Activated naive CD4-positive, alpha-beta T cell treated with anti-CD3 and anti-CD28 coated beads, Interleukin-2, amount 10 ng/mL, durations not matched to agents 7 days and 5 days (primary cell): Measurements from ENCODE around the gene FSIP1.

Experiments
- CTCF ChIA-PET: fragments of 350-600 bp; sonication (Branson Sonifier 250); formaldehyde crosslinking; loops from one replicate; lab custom pipeline; 2021; ENCODE audit warnings: antibody characterized with exemption; lab: Charles Lee
- DNase-seq: peaks from one replicate; pipeline ENCODE4 v3.0.0-alpha.2; 2020
- H3K27ac Mint-ChIP-seq: one replicate; pipeline ENCODE4 v1.8.0; 2021; ENCODE audit warnings: mild to moderate bottlenecking, moderate library complexity, mixed read lengths
- H3K27me3 Mint-ChIP-seq: one replicate; pipeline ENCODE4 v1.8.0; 2021; ENCODE audit warnings: mild to moderate bottlenecking, mixed read lengths
- H3K36me3 Mint-ChIP-seq: one replicate; pipeline ENCODE4 v1.8.0; 2021; ENCODE audit warnings: mixed read lengths
- H3K4me1 Mint-ChIP-seq: one replicate; pipeline ENCODE4 v1.8.0; 2021; ENCODE audit warnings: mixed read lengths
- H3K4me3 Mint-ChIP-seq: one replicate; pipeline ENCODE4 v1.8.0; 2021; ENCODE audit warnings: mild to moderate bottlenecking, moderate library complexity, mixed read lengths
- H3K9me3 Mint-ChIP-seq: one replicate; pipeline ENCODE4 v1.8.0; 2021; ENCODE audit warnings: mixed read lengths

The FSIP1 gene

DNA sequence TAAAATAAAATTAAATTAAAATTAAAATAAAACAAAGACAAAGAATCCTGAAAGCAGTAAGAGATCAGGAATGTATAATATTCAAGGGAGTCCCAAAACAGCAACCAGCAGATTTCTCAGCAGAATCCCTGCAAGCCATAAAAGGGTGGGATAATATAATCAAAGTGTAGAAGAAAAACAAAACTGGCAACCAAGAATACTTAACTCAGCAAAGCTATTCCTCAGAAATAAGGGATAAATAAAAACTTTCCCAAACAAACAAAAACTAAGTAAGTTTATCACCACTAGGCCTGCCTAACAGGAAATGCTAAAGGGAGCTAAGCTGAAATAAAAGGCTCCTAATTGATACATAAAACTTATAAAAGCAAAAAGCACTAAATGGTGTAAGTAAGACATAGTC is 172.0 kb downstream of the FSIP1 start:
- CTCF ChIA-PET: no interaction called here
- H3K9me3 Mint-ChIP-seq: peaks cover 8% of the 10 kb centered on the region
- H3K27me3 Mint-ChIP-seq: peaks cover 24% of the 10 kb centered on the region
- no peak overlapping the region for H3K27ac Mint-ChIP-seq
- peaks cover 9% of the 10 kb centered on the region for H3K4me1 Mint-ChIP-seq
- H3K4me3 Mint-ChIP-seq: no peak overlapping the region
- no peak for DNase-seq
- H3K36me3 Mint-ChIP-seq: peaks cover 6% of the 10 kb centered on the region

DNA sequence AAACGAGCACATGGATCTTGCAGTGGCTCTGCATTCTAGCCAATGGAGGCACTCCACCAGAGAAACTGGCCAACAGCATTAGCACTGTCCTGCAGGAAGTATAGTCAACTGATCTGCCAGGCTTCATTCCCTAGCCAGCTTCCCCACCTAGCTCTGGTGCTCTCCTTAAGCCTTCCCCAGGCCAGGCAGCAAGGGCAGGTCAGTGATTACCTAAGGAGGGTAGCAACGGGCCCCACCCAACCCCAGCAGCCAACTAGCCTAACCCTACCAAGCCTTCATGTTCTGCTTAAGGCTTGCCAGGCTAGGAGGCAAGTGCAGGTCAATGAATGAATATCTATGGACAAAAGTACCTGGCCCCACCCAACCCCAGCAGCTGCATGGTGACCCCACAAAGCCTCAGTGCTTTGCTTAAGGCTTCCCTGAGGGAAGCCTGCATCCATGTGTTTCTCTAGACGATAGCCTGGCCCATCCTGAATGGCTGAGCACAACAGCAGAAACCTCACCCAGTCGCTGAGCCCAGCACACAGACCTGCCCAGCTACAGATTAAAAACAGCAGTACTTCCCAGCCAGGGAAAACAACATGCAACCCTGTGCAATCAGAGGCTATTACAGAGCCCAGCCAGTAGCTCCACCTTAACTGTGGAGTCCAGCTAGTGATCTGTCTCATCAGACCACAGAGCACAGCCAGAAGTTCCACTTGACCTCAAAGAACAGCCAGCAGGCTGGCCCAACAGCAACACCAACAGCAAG is 173.3 kb downstream of the FSIP1 start:
- DNase-seq: no peak
- no peak overlapping the region for H3K4me3 Mint-ChIP-seq
- H3K9me3 Mint-ChIP-seq: peaks cover 8% of the 10 kb centered on the region
- H3K27ac Mint-ChIP-seq: no peak overlapping the region
- peaks cover 6% of the 10 kb centered on the region for H3K36me3 Mint-ChIP-seq
- peaks cover 9% of the 10 kb centered on the region for H3K4me1 Mint-ChIP-seq
- CTCF ChIA-PET: interaction anchor here (1.1 to 1.4 kb wide), 4 partner anchors 14 to 76 kb away, joined by 3 to 5 read pairs (median 4); partner anchors contain the start of gene THBS1
- peaks cover 22% of the 10 kb centered on the region for H3K27me3 Mint-ChIP-seq

DNA sequence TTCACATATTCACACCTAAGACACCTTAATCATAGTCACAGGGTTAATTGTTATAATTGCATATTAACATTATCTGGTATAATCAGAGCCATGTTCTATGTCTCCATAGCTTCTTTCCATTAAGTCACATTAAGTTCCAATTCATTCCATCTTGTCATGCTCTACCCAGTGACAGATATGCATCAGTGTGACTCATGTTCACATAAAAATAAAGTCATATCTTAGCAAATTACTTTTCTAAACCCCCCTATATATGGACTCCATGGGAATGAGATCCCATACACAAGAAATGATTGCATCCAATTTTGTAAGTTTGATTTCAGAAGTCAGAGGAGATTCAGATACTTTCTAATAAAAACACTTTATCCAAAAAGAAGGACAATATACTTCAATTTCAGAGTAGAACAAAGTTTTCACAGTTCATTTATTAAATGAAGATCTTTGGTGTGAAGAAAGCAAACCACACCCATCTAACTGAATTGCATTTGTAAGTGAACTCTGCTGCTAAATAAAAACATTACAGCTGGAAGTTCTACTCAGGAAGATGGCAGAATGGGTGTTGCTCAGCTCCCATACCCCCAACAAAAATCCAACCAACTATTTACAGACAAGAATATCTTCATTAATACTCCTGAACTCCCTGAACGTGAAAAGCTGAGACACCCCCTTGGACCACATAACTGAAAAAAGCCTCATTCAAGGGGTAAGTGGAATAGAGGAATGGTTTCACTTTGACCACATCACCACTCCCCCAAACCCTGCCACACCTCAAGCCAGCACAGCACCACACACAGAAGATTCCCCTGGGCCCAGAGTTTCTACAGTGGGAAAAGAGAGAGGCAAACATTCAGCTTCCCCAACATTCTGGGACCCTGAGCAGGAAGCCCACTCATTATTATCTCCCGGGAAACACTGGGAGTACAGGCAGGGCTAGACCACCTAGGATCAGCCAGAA is 174.2 kb downstream of the FSIP1 start:
- Mint-ChIP-seq H3K4me1 (peaks cover 9% of the 10 kb centered on the region), H3K9me3 (peaks cover 4% of the 10 kb centered on the region), H3K27ac (peak overlapping the region; percentile 38), H3K27me3 (peaks cover 18% of the 10 kb centered on the region), H3K36me3 (peaks cover 6% of the 10 kb centered on the region), H3K4me3 (no peak overlapping the region)
- no peak for DNase-seq
- CTCF ChIA-PET: interaction anchor here (1.1 to 1.4 kb wide), 2 partner anchors 15 to 28 kb away, joined by 3 to 5 read pairs; partner anchors contain the start of gene THBS1

DNA sequence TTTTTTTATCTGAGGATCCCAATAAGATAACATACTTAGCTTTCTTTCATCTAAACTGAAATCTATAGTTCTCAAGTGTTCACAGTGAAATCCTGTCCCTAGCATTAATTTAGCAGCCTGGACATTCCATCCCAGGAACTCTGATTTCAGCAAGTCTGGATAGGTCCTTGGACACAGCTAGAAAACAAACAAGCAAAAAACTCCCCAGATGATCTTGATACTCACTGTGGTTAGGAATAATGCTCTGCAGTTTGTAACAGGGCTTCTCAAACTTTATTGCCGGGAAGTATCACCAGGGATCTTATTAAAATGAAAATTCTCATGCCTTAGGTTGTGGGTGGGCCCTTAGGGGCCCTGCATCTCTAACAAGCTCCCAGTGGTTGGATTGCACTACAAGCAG is 177.5 kb downstream of the FSIP1 start:
- Mint-ChIP-seq H3K36me3 (no peaks in the 10 kb centered on the region), H3K9me3 (peaks cover under 1% of the 10 kb centered on the region)

DNA sequence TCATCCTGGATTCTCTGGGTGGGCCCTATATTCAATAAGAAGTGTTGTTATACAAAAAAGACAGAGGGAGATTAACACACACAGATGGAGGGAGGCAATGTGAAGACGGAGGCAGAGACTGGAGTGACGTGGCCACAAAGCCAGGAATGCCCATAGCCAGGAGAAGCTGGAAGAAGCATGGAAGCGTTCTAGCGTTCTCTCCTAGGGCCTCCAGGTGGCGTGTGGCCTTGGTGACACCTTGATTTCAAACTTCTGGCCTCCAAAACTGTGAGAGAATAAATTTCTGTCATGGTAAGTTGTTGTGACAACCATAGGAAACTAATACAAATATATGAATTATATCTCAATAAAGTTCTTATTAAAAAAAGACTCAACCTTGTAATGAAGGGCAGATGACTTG is 180.5 kb downstream of the FSIP1 start:
- Mint-ChIP-seq H3K36me3 (no peaks in the 10 kb centered on the region), H3K27me3 (peaks cover 12% of the 10 kb centered on the region), H3K4me1 (no peaks in the 10 kb centered on the region), H3K4me3 (no peak overlapping the region), H3K27ac (no peak overlapping the region), H3K9me3 (no peaks in the 10 kb centered on the region)
- CTCF ChIA-PET: interaction anchor here (0.6 to 2.1 kb wide), 4 partner anchors 21 to 155 kb away, joined by 3 to 6 read pairs (median 4); no protein-coding TSS in a partner anchor
- DNase-seq: no peak

More for the DNA sequence above, 177.5 kb downstream of the FSIP1 start:
- H3K27me3 Mint-ChIP-seq: peaks cover 18% of the 10 kb centered on the region
- CTCF ChIA-PET: interaction anchor here (0.9 kb wide), 1 partner anchor 22 kb away, joined by 3 read pairs; no protein-coding TSS in a partner anchor
- H3K4me1 Mint-ChIP-seq: peaks cover 9% of the 10 kb centered on the region
- DNase-seq: no peak
- no peak overlapping the region for H3K27ac Mint-ChIP-seq
- no peak overlapping the region for H3K4me3 Mint-ChIP-seq

DNA sequence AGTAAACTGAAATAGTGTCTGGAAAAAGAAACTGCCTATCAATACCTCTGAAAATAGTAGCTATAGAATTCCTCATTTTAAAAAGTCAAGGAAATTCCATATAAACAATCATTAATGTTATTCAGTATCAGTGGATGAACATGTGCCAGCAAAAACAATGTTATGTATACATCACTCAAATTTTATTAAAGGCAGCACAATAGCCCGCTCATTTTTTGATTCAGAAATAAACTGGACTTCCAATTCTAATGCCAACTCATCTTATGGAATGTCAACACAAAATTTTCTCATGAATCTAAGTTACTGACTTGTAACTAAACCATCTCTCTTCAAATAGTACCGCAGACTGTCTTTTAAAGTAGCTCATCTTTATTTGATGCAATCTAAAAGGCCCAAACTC is 182.8 kb downstream of the FSIP1 start:
- Mint-ChIP-seq H3K4me1 (no peaks in the 10 kb centered on the region), H3K27ac (no peak overlapping the region), H3K4me3 (no peak overlapping the region), H3K27me3 (peaks cover 16% of the 10 kb centered on the region), H3K36me3 (no peaks in the 10 kb centered on the region), H3K9me3 (no peaks in the 10 kb centered on the region)
- CTCF ChIA-PET: interaction anchor here (1.0 kb wide), 1 partner anchor 23 kb away, joined by 3 read pairs; no protein-coding TSS in a partner anchor
- DNase-seq: no peak

DNA sequence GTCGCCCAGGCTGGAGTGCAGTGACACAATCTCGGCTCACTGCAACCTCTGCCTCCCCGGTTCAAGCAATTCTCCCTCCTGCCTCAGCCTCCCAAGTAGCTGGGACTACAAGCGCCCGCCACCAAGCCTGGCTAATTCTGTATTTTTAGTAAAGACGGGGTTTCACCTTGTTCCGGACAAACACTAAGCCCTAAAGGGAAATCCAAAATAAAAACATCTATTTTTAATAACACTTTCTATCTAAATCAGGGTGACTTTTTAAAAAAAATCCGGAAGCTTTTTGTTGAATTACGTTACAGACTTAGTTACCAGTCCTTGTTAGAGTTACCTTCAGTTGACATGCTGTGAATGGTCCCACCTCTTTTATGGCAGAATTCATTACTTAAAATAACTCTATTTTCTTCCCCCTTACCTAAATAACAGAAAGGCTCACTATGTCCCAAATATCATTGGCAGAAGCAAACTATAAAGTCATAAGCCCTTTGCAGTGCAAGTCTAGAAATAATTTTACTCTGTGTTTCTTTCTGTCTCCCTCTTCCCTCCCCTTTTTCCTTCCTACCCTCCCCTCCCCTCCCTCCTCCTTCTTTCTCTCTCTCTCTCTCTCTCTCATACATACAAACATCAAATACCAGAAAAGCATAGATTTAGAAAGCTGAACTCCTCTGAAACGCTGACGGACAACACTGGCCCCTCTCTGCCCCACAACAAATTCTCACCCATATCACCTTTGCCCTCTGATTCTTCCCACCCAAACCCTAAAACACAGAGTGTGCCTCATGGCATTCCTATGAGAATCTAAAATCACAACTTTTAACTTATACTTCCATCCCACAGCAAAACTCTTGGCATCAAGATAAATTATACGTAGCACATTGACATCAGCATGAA is 183.4 kb downstream of the FSIP1 start:
- no peak for DNase-seq
- CTCF ChIA-PET: interaction anchor here (1.0 kb wide), 1 partner anchor 24 kb away, joined by 3 read pairs; no protein-coding TSS in a partner anchor
- Mint-ChIP-seq H3K36me3 (no peaks in the 10 kb centered on the region), H3K9me3 (no peaks in the 10 kb centered on the region), H3K4me3 (no peak overlapping the region), H3K4me1 (no peaks in the 10 kb centered on the region), H3K27ac (no peak overlapping the region), H3K27me3 (peaks cover 16% of the 10 kb centered on the region)

DNA sequence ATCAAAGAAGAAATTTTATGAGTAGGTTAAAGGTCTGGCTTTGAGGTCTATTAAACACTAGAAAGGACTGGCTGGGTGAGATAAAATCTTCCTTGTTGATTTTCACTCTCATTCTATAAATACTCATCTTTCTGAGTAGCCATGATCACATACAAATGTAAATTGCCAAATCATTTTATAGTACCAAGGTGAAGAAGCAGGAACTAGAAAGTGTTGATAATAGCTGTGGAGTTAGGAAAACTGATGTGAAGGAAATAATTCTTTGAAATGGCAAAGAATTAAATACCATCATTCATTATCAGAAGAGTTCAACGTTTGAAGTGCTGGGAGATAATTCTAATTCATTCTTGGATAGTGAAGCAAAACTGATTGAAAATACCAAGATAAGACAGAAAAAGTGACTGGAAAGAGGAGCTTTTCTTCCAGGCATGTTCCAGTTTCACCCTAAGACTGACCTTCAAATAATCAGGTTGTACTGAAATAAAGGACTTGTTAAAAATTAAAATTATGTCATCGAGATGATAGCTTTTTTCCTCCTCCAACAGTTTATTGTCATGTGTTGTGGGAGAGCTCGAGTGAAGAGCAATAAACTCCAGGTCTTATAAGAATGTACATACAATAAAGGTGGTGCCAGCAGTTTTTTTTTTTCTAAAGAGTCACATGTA is 184.3 kb downstream of the FSIP1 start:
- no peak overlapping the region for H3K27ac Mint-ChIP-seq
- no peak for DNase-seq
- no peaks in the 10 kb centered on the region for H3K9me3 Mint-ChIP-seq
- CTCF ChIA-PET: interaction anchor here (0.6 kb wide), 1 partner anchor 88 kb away, joined by 3 read pairs; no protein-coding TSS in a partner anchor
- no peak overlapping the region for H3K4me3 Mint-ChIP-seq
- peaks cover 20% of the 10 kb centered on the region for H3K27me3 Mint-ChIP-seq
- no peaks in the 10 kb centered on the region for H3K4me1 Mint-ChIP-seq
- no peaks in the 10 kb centered on the region for H3K36me3 Mint-ChIP-seq

DNA sequence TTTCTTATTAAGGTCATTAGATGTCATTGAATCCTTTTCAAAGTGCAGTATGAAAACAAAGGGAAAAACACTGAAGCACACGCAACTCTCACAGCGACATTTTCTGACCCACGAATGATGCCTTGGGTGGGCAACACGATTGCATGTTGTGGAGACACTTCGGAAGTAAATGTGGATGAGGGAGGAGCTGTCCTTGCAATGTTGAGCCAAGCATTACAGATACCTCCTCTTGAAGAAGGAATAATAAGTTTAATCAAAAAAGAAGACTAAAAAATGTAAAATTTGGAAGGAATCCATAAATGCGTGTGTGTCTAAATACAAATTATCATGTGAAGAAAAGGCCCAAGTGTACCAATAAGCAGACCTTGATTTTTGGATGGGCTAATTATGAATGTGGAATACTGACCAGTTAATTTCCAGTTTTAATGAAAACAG is 184.9 kb downstream of the FSIP1 start:
- CTCF ChIA-PET: interaction anchor here (0.6 kb wide), 1 partner anchor 89 kb away, joined by 3 read pairs; no protein-coding TSS in a partner anchor
- Mint-ChIP-seq H3K27ac (no peak overlapping the region), H3K9me3 (no peaks in the 10 kb centered on the region), H3K27me3 (peaks cover 24% of the 10 kb centered on the region), H3K4me1 (no peaks in the 10 kb centered on the region), H3K36me3 (no peaks in the 10 kb centered on the region), H3K4me3 (no peak overlapping the region)
- no peak for DNase-seq

DNA sequence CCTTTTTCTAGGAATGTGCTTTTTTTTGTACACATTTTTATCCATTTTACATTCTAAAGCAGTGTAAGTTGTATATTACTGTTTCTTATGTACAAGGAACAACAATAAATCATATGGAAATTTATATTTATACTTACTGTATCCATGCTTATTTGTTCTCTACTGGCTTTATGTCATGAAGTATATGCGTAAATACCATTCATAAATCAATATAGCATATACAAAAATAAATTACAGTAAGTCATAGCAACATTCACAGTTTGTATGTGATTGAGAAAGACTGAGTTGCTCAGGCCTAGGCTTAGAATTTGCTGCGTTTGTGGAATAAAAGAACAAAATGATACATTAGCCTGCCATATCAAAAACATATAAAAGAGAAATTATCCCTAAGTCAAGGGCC is 185.3 kb downstream of the FSIP1 start:
- peaks cover 24% of the 10 kb centered on the region for H3K27me3 Mint-ChIP-seq

DNA sequence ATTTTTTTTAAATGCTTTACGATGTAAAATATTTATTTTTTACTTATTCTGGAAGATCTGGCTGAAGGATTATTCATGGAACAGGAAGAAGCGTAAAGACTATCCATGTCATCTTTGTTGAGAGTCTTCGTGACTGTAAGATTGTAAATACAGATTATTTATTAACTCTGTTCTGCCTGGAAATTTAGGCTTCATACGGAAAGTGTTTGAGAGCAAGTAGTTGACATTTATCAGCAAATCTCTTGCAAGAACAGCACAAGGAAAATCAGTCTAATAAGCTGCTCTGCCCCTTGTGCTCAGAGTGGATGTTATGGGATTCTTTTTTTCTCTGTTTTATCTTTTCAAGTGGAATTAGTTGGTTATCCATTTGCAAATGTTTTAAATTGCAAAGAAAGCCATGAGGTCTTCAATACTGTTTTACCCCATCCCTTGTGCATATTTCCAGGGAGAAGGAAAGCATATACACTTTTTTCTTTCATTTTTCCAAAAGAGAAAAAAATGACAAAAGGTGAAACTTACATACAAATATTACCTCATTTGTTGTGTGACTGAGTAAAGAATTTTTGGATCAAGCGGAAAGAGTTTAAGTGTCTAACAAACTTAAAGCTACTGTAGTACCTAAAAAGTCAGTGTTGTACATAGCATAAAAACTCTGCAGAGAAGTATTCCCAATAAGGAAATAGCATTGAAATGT is 186.1 kb downstream of the FSIP1 start:
- CTCF ChIA-PET: no interaction called here
- Mint-ChIP-seq H3K36me3 (no peaks in the 10 kb centered on the region), H3K27me3 (peaks cover 24% of the 10 kb centered on the region), H3K4me3 (no peak overlapping the region), H3K9me3 (no peaks in the 10 kb centered on the region), H3K27ac (no peak overlapping the region), H3K4me1 (no peaks in the 10 kb centered on the region)
- no peak for DNase-seq

More for the DNA sequence above, 185.3 kb downstream of the FSIP1 start:
- no peak overlapping the region for H3K4me3 Mint-ChIP-seq
- no peaks in the 10 kb centered on the region for H3K36me3 Mint-ChIP-seq
- no peaks in the 10 kb centered on the region for H3K9me3 Mint-ChIP-seq
- no peaks in the 10 kb centered on the region for H3K4me1 Mint-ChIP-seq
- CTCF ChIA-PET: no interaction called here
- no peak for DNase-seq
- no peak overlapping the region for H3K27ac Mint-ChIP-seq
